Bladder microvascular endothelial cell (primary cell): Measurements from ENCODE around the gene PRG2. TPM values are rescaled to one million over a fixed set of nuclear protein-coding genes. Genes with fewer than 3 reads are reported as not detected.

ENCODE experiments used
- total RNA-seq: library from RNA; depleted of rRNA; stranded (reverse); fragments of >200 nt; gene quantifications from 2 replicates; pipeline ENCODE4 v1.2.3, GENCODE V29; 2014

PRG2 gene, protein sequence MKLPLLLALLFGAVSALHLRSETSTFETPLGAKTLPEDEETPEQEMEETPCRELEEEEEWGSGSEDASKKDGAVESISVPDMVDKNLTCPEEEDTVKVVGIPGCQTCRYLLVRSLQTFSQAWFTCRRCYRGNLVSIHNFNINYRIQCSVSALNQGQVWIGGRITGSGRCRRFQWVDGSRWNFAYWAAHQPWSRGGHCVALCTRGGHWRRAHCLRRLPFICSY
- total RNA-seq = 0.25 and 0.32 TPM in 2 replicates

DNA sequence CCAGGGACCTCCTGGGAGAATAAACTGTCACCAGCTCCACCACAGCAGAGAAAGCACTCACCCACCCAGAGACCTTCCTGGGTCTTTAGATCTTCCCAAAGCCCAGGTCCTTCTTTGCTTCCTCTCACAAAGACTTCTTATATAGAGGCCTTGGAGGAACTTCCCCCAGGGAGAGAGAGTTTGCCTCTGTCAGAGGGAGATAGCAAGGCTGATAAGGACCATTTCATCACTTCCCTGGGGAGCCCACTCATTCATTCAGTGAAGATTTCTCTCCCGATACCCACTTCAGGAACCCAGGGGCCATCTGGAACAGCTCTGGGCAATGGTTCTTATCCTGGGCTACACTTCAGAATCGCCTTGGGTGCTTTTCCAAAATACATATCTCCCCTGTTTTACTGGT lies at the start of gene PRG2:
Gene PRG2, minus strand, starts transcription at position 116 of the 400 bp plus-strand sequence. CDS start 706 bp downstream, outside the sequence.

DNA sequence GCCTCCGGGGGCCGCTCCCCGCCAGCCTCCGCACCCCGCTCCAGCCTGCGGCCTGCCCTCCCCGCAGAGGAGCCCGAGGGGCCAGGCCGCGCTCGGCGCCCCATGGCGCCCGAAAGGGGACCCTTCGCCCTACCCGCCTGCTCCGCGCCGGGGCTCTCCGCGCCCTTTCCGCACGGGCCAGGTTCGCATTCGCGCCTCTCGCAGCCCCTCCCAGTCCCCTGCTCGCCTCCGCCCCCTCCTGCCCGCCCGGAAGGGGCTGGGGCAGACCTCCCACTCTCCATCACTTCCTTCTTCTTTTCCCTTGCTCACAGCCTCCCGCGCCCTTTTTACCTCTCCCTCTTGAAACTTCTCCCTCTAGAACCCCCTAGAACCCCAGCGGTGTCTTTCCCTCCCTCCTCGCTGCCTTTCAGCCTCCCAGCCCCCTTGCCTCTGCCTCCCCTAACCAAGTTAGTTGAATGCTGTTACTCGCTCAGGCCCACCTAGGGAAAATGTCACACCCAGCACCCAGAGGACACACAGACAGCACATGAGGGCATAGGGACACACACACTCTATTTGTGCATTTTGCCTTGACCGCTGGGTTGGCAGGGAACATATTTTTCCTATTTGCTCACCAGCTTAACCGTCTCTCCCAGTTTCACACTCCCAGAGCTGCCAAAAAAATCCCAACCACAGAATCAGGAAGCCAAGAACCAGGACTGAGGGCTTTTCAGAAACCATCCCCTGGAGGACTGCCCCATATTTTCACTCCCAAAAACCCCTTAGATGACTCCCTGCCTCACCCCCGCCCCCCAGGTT lies 36.7 kb upstream of the PRG2 start, which contains the start of gene SLC43A3:
Gene SLC43A3, minus strand, starts transcription at position 193 of the 798 bp plus-strand sequence. CDS start 949 bp downstream, outside the sequence.

DNA sequence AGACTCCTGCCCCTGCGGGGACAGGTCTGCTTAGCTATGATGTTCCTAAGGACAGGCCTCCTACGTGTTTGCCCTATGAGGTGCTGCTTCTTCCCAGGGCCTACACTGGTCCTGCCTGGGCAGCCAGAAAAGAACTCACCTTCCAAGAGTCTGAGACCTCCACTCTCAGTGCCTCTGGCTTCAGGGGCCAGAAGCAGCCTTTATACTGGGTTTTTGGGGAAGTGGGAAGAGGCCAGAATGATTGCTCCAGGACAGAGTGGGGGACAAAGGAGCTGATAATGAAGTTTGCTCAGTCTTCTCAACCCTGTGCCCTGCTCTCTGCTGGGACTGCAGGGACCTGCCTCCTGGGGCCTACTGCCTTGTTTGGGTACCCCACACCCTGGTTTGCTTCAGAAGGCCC lies 9.5 kb downstream of the PRG2 start, which contains the start of gene PRG3:
Gene PRG3, minus strand, starts transcription at position 176 of the 400 bp plus-strand sequence. CDS start 442 bp downstream, outside the sequence.

DNA sequence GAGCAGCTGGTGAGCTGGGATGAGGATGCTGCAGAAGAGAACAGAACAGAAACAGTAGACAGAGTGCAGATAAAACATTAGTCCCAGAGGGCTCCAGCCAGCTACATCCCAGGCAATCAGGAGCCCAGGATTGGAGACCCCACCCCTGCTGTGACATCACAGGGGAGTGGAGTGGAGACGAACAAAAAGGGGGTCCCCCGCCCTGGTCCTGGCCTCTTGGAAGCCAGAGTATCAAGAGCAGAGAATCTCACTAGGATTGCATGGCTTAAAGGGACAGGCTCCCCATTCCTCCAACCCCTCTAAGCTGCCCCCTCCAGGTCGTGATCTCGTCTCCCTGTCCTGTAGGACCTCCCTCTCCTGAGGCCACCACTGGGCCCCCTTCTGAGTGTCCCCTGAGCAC lies 52.3 kb downstream of the PRG2 start, which contains the start of gene P2RX3:
Gene P2RX3, plus strand, starts transcription at position 211 of the 400 bp plus-strand sequence. CDS start 199 bp downstream, outside the sequence.

Other genes starting within 250 kb of the PRG2 start
- gene LRRC55, start 208.7 kb downstream of the PRG2 start, total RNA-seq = 0.16 and 0.31 TPM in 2 replicates
- 6.7 and 11.5 TPM in 2 replicates for gene APLNR, start 153.4 kb downstream of the PRG2 start, total RNA-seq
- 54.4 and 66.6 TPM in 2 replicates for gene TNKS1BP1, start 65.7 kb downstream of the PRG2 start, total RNA-seq
- 69.5 and 85.6 TPM in 2 replicates for gene SSRP1, start 54.8 kb downstream of the PRG2 start, total RNA-seq
- gene P2RX3, start 52.3 kb downstream of the PRG2 start, total RNA-seq = not detected in 2 replicates
- not detected in 2 replicates for gene PRG3, start 9.5 kb downstream of the PRG2 start, total RNA-seq
- gene SLC43A3, start 36.5 kb upstream of the PRG2 start, total RNA-seq = 24.4 and 56.5 TPM in 2 replicates
- 0.19 TPM in 1 of 2 replicates, not detected in the other for gene RTN4RL2, start 69.9 kb upstream of the PRG2 start, total RNA-seq
- gene SLC43A1, start 125.1 kb upstream of the PRG2 start, total RNA-seq = 8.7 and 15.5 TPM in 2 replicates
- gene TIMM10, start 140.1 kb upstream of the PRG2 start, total RNA-seq = 44.8 and 75.6 TPM in 2 replicates
- not detected in 2 replicates for gene SMTNL1, start 146.9 kb upstream of the PRG2 start, total RNA-seq
- 32.7 and 45.5 TPM in 2 replicates for gene UBE2L6, start 177.0 kb upstream of the PRG2 start, total RNA-seq
- 0.13 and 0.16 TPM in 2 replicates for gene SERPING1, start 207.0 kb upstream of the PRG2 start, total RNA-seq